ENCODE data around the gene ID1.
"Not testable (repeated sequence)": the region's sequence is repeated elsewhere in the genome, so short reads cannot be mapped to it uniquely, and the experiment has no call there.

ID1 gene

GRCh38 chr20:31602779-31603441 is 2.2 kb upstream of the ID1 start:
- DNase-seq = peak in 1 of 2 experiments; percentile 26

GRCh38 chr20:31603822-31604566 is 1.1 kb upstream of the ID1 start:
- DNase-seq = peak; percentile 99 to 100

GRCh38 chr20:31604567-31605030 is 490 bp upstream of the ID1 start:
- no peak for DNase-seq

- no peak for DNase-seq
These were observed 1.1 kb downstream of the ID1 start for GRCh38 chr20:31605902-31606803.

GRCh38 chr20:31606804-31607639 is 1.9 kb downstream of the ID1 start:
- DNase-seq = peak; percentile 68 to 87

GRCh38 chr20:31607640-31608250 is 2.7 kb downstream of the ID1 start:
- peak in 1 of 2 experiments; percentile 71 for DNase-seq

- DNase-seq = peak; percentile 91 to 97
These were observed 3.3 kb downstream of the ID1 start for GRCh38 chr20:31608251-31608945.

- not testable (repeated sequence) for DNase-seq
These were observed 7.2 kb downstream of the ID1 start for GRCh38 chr20:31612271-31612640.

- no peak for DNase-seq
These were observed 10.3 kb downstream of the ID1 start for GRCh38 chr20:31615416-31615815.

- DNase-seq = no peak
These were observed 12.5 kb downstream of the ID1 start for GRCh38 chr20:31617432-31618104.

- no peak for DNase-seq
These were observed 15.2 kb downstream of the ID1 start for GRCh38 chr20:31620246-31620645.

GRCh38 chr20:31623123-31623505 is 18.0 kb downstream of the ID1 start:
- not testable (repeated sequence) for DNase-seq

GRCh38 chr20:31626534-31626933 is 21.4 kb downstream of the ID1 start:
- not testable (repeated sequence) for DNase-seq

- not testable (repeated sequence) for DNase-seq
These were observed 23.0 kb downstream of the ID1 start for GRCh38 chr20:31628057-31628456.

GRCh38 chr20:31630187-31630790 is 25.2 kb downstream of the ID1 start:
- peak in 1 of 2 experiments; percentile 32 for DNase-seq

GRCh38 chr20:31632548-31633338 is 27.7 kb downstream of the ID1 start:
- no peak for DNase-seq

- no peak for DNase-seq
These were observed 28.3 kb downstream of the ID1 start for GRCh38 chr20:31633339-31633914.

- DNase-seq = no peak
These were observed 32.6 kb downstream of the ID1 start, which contains the start of gene COX4I2 for GRCh38 chr20:31637660-31638059. COX4I2 (plus strand) TSS chr20:31637912; CDS start chr20:31639018, 1,106 bp downstream.

GRCh38 chr20:31638317-31638716 is 33.2 kb downstream of the ID1 start:
- no peak for DNase-seq
